Esophagus muscularis mucosa (tissue), 4 donors: ENCODE data around the gene TRMT61B. TPM values are rescaled to one million over a fixed set of nuclear protein-coding genes. Genes with fewer than 3 reads are reported as not detected.

Experiments used
- DNase-seq: peaks from one replicate; pipeline ENCODE4 v3.0.0-alpha.2; 2017; ENCODE audit errors: extremely low spot score
- H3K27ac ChIP-seq, 4 donors: fragments of 200-600 bp; sonication (generic); replicated peaks in 1 of 4; 1 replicate in 3 of 4; 2 replicates in 1 of 4; pipeline ENCODE4 v1.5.1; 2016 to 2019; ENCODE audit warnings: mild to moderate bottlenecking in 1 of 4
- H3K27me3 ChIP-seq, 4 donors: fragments of 200-600 bp; sonication (generic); one replicate each; pipeline versions ENCODE4 v1.5.1 to v1.6.0; 2016 to 2019
- H3K36me3 ChIP-seq, 4 donors: fragments of 200-600 bp; sonication (generic); one replicate each; pipeline ENCODE4 v1.5.1; 2016 to 2019
- H3K4me1 ChIP-seq, 4 donors: fragments of 200-600 bp; sonication (generic); one replicate each; pipeline ENCODE4 v1.5.1; 2016 to 2019
- H3K4me3 ChIP-seq, 4 donors: fragments of 200-600 bp; sonication (generic); 1 replicate in 2 of 4; 2 replicates in 2 of 4; pipeline ENCODE4 v1.5.1; 2016 to 2019; ENCODE audit warnings: mild to moderate bottlenecking in 4 of 4, moderate library complexity in 1 of 4
- H3K9me3 ChIP-seq, 4 donors: fragments of 200-600 bp; sonication (generic); 1 replicate in 3 of 4; 2 replicates in 1 of 4; pipeline ENCODE4 v1.5.1; 2016 to 2019
- CTCF ChIP-seq, 3 experiments: fragments of 200-600 bp in 2 of 3; fragments of 450-650 bp in 1 of 3; sonication (generic) in 2 of 3; IDR thresholded peaks; one replicate each; pipeline ENCODE4 v1.5.1; 2017 to 2019; ENCODE audit warnings: antibody characterized with exemption in 3 of 3, mild to moderate bottlenecking in 2 of 3, moderate library complexity in 1 of 3
- EP300 ChIP-seq: sonication (generic); formaldehyde crosslinking; IDR thresholded peaks from one replicate; pipeline ENCODE4 v1.6.1; 2017; ENCODE audit warnings: antibody characterized with exemption
- POLR2A ChIP-seq: fragments of 450-650 bp; IDR thresholded peaks from one replicate; pipeline ENCODE4 v1.6.1; 2017; ENCODE audit warnings: antibody characterized with exemption, moderate library complexity, mild to moderate bottlenecking, low read depth
- POLR2AphosphoS5 ChIP-seq, 2 donors: sonication (generic); formaldehyde crosslinking; IDR thresholded peaks; one replicate each; pipeline ENCODE4 v1.6.1; 2017; ENCODE audit warnings: antibody characterized with exemption in 2 of 2
- WGBS: methylation state at CpG from one replicate; pipeline ENCODE4 v1.1.5; 2018; 5-methylcytosine and 5-hydroxymethylcytosine counted together
- intact Hi-C: fragments of 100-400 bp; cut with DNase I; formaldehyde crosslinking; loops from one replicate; pipeline ENCODE4 v1.15.1; 2023
- total RNA-seq, 4 donors: library from RNA; depleted of rRNA; stranded (reverse); fragments of >200 nt; gene quantifications; one replicate each; pipeline versions ENCODE4 v1.1.0 to v1.2.1, GENCODE V29; 2016

TRMT61B gene
- total RNA-seq, 4 donors from 2014 or later = 10.6 to 14.6 (median 11.4) TPM

GRCh38 chr2:28880193-28880592, 10.1 kb upstream of the TRMT61B start:
- no peak overlapping the region for H3K27ac ChIP-seq

GRCh38 chr2:28871620-28872019, 1.5 kb upstream of the TRMT61B start:
- no peak for DNase-seq
- H3K9me3 ChIP-seq = no peaks in the 10 kb centered on the region
- no peaks in the 10 kb centered on the region for H3K36me3 ChIP-seq
- H3K27me3 ChIP-seq = peaks cover 0 to 5% (median 0%) of the 10 kb centered on the region in 4 donors
- H3K4me3 ChIP-seq = no peak overlapping the region
- no peak for TF ChIP-seq POLR2A
- TF ChIP-seq CTCF (IDR thresholded peaks at IDR 0.05) = no peak
- TF ChIP-seq EP300 = no peak
- TF ChIP-seq POLR2AphosphoS5 (IDR thresholded peaks at IDR 0.05) = no peak
- H3K4me1 ChIP-seq = peaks cover 18 to 40% (median 36%) of the 10 kb centered on the region in 4 donors
- intact Hi-C loops = no loop called here
- H3K27ac ChIP-seq = no peak overlapping the region
- 77% methylated on average over 3 of the region's 3 CpGs for WGBS

More at GRCh38 chr2:28880193-28880592, 10.1 kb upstream of the TRMT61B start:
- H3K4me1 ChIP-seq = no peaks in the 10 kb centered on the region
- TF ChIP-seq CTCF (IDR thresholded peaks at IDR 0.05) (no peak), EP300 (no peak), POLR2AphosphoS5 (IDR thresholded peaks at IDR 0.05) (no peak), POLR2A (no peak)
- 86% methylated on average over 1 of the region's 1 CpG for WGBS
- no peaks in the 10 kb centered on the region for H3K36me3 ChIP-seq
- H3K27me3 ChIP-seq = peaks cover 0 to 26% (median 0%) of the 10 kb centered on the region in 4 donors
- no peaks in the 10 kb centered on the region for H3K9me3 ChIP-seq
- no peak overlapping the region for H3K4me3 ChIP-seq
- DNase-seq = no peak
- intact Hi-C loops = no loop called here

- Histone ChIP-seq H3K4me3 (peak overlapping the region; percentile 73 to 94 (median 86)), H3K27me3 (no peaks in the 10 kb centered on the region), H3K9me3 (no peaks in the 10 kb centered on the region), H3K4me1 (peaks cover 18 to 56% (median 41%) of the 10 kb centered on the region in 4 donors), H3K27ac (peak overlapping the region; percentile 77 to 86 (median 84)), H3K36me3 (peaks cover 0 to 7% (median 2%) of the 10 kb centered on the region in 4 donors)
- no peak for TF ChIP-seq CTCF (IDR thresholded peaks at IDR 0.05)
- TF ChIP-seq POLR2A = no peak
- no peak for TF ChIP-seq POLR2AphosphoS5 (IDR thresholded peaks at IDR 0.05)
- no peak for TF ChIP-seq EP300
- DNase-seq = no peak
- intact Hi-C loops = loop anchor here (10.0 kb wide), 1 partner anchor 55 kb away; the partner anchor contains the start of gene SPDYA
- under 1% methylated on average over 27 of the region's 29 CpGs for WGBS
Observed at GRCh38 chr2:28869494-28870145, 489 bp downstream of the TRMT61B start.

- H3K4me3 ChIP-seq = peak overlapping the region; percentile 73 to 94 (median 86)
- peaks cover 0 to 17% (median 7%) of the 10 kb centered on the region in 4 donors for H3K36me3 ChIP-seq
- 86% methylated on average over 12 of the region's 12 CpGs for WGBS
- H3K9me3 ChIP-seq = no peaks in the 10 kb centered on the region
- H3K4me1 ChIP-seq = peaks cover 18 to 58% (median 42%) of the 10 kb centered on the region in 4 donors
- H3K27me3 ChIP-seq = no peaks in the 10 kb centered on the region
- intact Hi-C loops = loop anchor here (10.0 kb wide), 1 partner anchor 54 kb away; the partner anchor contains the start of gene SPDYA
- no peak overlapping the region for H3K27ac ChIP-seq
- no peak for DNase-seq
- TF ChIP-seq EP300 (no peak), POLR2A (no peak), POLR2AphosphoS5 (IDR thresholded peaks at IDR 0.05) (no peak), CTCF (IDR thresholded peaks at IDR 0.05) (no peak)
Observed at GRCh38 chr2:28868611-28869010, 1.5 kb downstream of the TRMT61B start.
